AG04449 (cell line): ENCODE data around the gene RAB8B.

Experiments used
- CTCF ChIA-PET: fragments of 350-600 bp; formaldehyde crosslinking; extraction: SDS; loops from one replicate; lab custom pipeline; 2021; ENCODE audit warnings: antibody characterized with exemption; lab: Yijun Ruan, JAX
- POLR2A ChIA-PET: fragments of 400-600, 350-600 bp; formaldehyde crosslinking; extraction: SDS; loops from one replicate; lab custom pipeline; 2020; ENCODE audit warnings: antibody characterized with exemption, inconsistent platforms; lab: Yijun Ruan, JAX
- DNase-seq: peaks from one replicate; pipeline ENCODE4 v3.0.0-alpha.2; 2010; ENCODE audit warnings: low read depth, low spot score
- H3K4me3 ChIP-seq: 2 replicates; pipeline ENCODE4 v1.5.1; 2011; ENCODE audit warnings: low read depth, mild to moderate bottlenecking, control low read depth, low read length
- CTCF ChIP-seq: IDR thresholded peaks from one replicate; pipeline ENCODE4 v1.5.1; 2011; ENCODE audit warnings: mild to moderate bottlenecking, moderate library complexity, low read length, control low read depth, inconsistent platforms; ENCODE audit not compliant: insufficient read depth; ENCODE audit errors: missing control alignments

The RAB8B gene

GRCh38 chr15:63176302-63176701 lies 13.1 kb upstream of the RAB8B start:
- DNase-seq: no peak
- POLR2A ChIA-PET: no interaction called here
- H3K4me3 ChIP-seq: no peak overlapping the region
- CTCF ChIA-PET: interaction anchor here (1.5 kb wide), 1 partner anchor 10 kb away, joined by 8 read pairs; no protein-coding TSS in a partner anchor
- no peak for TF ChIP-seq CTCF

GRCh38 chr15:63178034-63178433 lies 11.4 kb upstream of the RAB8B start:
- H3K4me3 ChIP-seq: no peak overlapping the region
- DNase-seq: no peak
- no peak for TF ChIP-seq CTCF
- ChIA-PET CTCF (interaction anchor here (0.8 kb wide), 1 partner anchor 43 kb away, joined by 3 read pairs; no protein-coding TSS in a partner anchor), POLR2A (no interaction called here)

DNA sequence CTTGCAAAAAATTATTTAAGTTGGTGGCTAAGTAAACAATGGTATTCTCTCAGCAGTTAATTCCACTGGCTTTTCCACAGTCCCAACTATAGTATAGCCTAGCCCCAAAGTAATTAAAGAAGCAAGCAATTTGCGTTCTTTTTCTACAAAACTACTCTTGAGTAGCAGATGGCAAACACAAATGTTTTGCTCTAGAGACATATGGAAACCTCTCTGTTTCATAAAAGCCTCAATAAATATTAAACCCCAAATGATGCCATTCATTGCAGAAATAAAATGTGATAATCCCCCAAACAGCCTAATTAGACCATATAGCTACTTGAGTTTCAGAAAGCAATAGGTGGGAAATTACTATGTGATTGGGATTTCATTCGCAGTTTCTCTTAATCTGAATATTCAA lies 8.7 kb upstream of the RAB8B start:
- H3K4me3 ChIP-seq: no peak overlapping the region
- no peak for TF ChIP-seq CTCF
- ChIA-PET POLR2A (interaction anchor here (0.5 kb wide), 1 partner anchor 20 kb away, joined by 3 read pairs; no protein-coding TSS in a partner anchor), CTCF (no interaction called here)
- DNase-seq: no peak

GRCh38 chr15:63181648-63182047 lies 7.8 kb upstream of the RAB8B start:
- no peak overlapping the region for H3K4me3 ChIP-seq
- ChIA-PET CTCF (no interaction called here), POLR2A (no interaction called here)
- TF ChIP-seq CTCF: no peak
- no peak for DNase-seq

DNA sequence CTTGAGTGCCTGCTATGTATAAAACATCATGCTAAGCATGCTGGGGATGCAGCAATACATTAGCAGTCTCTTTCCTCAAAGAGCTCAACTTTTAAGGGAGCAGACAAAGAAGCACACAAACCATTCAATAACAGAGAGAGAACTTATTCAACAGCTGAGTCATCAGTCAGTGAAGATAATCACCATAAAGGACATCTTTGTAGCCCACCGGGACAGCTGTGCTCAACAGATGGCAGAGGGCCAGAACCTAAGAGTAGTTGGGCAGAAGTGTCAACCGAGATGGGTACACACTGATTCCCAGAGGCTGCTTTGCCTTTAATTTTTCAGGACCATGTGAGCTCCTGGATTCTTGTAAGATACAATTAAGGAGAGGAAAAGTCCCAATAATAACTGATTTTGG lies 4.2 kb upstream of the RAB8B start:
- POLR2A ChIA-PET: interaction anchor here (0.6 to 1.3 kb wide), 2 partner anchors 28 to 132 kb away, joined by 3 read pairs; partner anchors contain the start of gene RPS27L
- TF ChIP-seq CTCF: no peak
- no peak overlapping the region for H3K4me3 ChIP-seq
- DNase-seq: no peak
- CTCF ChIA-PET: interaction anchor here (0.8 to 1.7 kb wide), 4 partner anchors 14 to 107 kb away, joined by 3 to 5 read pairs (median 4); no protein-coding TSS in a partner anchor

- no peak overlapping the region for H3K4me3 ChIP-seq
- POLR2A ChIA-PET: interaction anchor here (1.3 kb wide), 1 partner anchor 29 kb away, joined by 3 read pairs; the partner anchor contains the start of gene RPS27L
- TF ChIP-seq CTCF: no peak
- CTCF ChIA-PET: interaction anchor here (0.8 to 1.2 kb wide), 4 partner anchors 15 to 106 kb away, joined by 3 to 4 read pairs (median 4); no protein-coding TSS in a partner anchor
- DNase-seq: peak; percentile 67
Measured at GRCh38 chr15:63186065-63186464, 3.3 kb upstream of the RAB8B start.
